Stimulated activated CD4-positive, alpha-beta T cell treated with anti-CD3 and anti-CD28 coated beads, Interleukin-4, amount 100 ng/mL, for 4 hours (primary cell): Measurements from ENCODE around the gene GMPPB.
"Not testable (repeated sequence)": the region's sequence is repeated elsewhere in the genome, so short reads cannot be mapped to it uniquely, and the experiment has no call there.

Source experiments
- DNase-seq, 2 experiments: peaks; one replicate each; pipeline ENCODE4 v3.0.0-alpha.2; 2020

Gene GMPPB

DNA sequence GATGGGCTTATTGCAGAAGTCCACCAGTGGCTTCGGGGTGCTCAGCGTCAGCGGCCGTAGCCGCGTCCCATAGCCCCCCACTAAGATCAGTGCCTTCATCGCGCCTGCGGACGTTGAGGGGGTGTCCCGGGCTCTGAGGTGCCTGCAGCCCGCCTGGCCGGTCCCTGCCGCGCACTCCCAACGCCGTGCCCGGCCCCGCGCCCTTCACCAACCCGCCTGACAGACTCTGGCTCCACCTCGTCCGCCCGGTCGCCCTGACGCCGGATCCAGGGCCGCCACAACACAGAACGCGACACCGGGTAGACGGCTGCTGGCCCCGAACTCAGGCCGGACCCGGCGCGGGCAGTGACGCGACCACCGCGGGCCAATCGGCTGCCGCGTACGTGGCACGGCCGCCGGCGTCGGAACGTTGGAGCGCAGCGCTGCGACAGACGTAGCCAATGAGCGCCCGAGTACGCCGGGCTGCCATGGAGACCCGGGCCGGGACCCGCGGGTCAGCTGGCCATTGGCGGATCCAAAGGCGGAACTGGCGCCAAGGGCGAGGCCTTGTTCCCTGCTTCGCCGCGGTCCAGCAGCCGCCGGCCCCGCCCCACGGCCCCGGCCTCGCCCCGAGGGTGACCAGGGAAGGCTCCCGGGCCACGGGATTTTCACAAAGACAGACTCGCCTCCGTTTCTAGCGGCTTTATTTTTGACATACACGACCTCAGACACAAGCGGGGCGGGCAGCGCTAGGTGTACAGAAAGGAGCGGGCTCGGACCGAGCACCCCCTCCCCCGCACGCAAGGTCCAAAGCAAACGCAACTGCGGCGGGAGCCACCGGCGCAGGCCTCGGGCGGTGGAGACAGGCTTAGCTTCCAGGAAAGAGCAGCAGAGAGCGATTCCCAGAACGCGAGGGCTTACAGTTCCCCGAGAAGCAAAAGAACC is at the start of gene GMPPB:
Gene GMPPB, minus strand, starts transcription at position 324 of the 924 bp plus-strand sequence. Its CDS starts 225 bp downstream, at position 99.
- peak; percentile 89 to 92 for DNase-seq

DNA sequence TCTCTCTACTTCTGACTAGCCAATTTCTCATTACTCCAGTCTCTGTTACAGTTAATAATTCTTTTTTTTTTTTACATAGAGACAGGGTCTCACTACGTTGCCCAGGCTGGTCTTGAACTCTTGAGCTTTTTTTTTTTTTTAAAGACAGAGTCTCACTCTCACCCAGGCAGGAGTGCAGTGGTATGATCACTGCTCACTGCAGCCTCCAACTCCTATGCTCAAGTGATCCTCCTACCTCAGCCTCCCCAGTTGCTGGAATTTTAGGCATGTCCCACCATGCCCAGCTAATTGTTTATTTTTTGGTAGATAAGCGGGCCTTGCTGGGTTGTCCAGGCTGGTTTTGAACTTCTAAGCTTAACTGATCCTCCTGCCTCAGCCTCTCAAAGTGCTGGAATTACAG is 49.0 kb upstream of the GMPPB start:
- DNase-seq = no peak

DNA sequence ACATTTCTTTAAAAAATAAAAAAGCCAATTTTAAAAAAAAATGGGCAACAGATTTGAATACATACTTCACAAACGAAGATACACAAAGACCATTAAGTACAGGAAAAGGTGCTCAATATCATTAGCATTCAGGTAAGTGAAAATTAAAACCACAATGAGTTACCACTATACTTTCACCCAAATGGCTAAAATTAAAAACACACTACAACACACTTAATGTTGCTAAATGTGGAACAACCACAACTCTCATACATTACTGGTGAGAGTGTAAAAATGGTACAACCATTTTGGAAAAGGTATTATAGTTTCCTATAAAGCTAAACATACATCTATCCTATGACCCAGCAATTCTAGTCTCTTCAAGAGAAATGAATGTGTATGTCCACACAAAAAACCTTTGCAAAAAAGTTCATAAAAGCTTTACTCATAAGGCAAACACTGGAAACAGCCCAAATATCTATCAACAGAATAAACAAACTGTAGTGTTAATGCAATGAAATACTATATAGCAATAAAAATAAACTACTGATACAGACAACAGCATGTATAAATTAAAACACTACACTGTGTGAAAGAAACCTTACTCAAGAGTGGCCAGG is 47.7 kb upstream of the GMPPB start:
- no peak for DNase-seq

DNA sequence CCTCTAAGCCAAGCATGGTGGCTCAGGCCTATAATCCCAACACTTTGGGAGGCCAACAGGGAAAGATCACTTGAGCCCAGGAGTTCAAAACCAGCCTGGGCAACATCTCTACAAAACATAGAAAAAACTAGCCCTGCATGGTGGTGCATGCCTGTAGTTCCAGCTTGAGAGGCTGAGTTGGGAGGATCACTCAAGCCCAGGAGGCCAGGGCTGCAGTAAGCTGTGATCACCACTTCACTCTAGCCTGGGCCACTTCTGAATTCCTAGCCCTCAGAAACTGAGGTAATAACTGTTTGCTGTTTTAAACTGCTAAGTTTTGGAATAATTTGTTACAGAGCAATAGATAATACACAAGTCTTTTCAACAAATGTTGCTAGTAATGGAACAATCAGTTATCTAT is 46.2 kb upstream of the GMPPB start:
- no peak for DNase-seq

DNA sequence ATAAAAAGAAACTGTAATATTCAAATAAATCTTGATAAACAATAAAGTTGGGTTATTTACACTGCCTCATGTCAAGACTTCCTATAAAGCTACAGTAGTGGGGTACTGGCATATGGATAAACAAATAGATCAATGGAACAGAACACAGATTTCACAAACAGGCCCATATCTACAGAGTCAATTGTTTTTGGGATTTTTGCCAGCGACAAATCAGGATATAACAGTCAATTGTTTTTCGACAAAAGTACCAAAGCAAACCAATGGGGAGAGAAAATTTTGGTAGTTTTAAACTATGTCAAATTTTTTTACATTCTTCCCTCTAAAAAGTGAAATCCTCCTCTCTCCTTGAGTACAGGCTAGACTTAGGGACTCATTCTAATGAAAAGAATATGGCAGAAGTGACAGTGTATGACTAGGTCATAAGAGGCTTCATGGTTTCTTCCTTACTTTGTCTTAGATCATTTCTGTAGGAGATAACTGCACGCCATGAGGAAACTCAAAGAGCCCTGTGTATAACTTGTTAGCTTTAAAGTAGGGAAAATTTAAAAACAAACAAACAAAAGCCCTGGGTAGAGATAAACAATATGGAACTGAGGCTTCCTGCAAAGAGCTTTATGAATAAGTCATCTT is 45.6 kb upstream of the GMPPB start:
- DNase-seq = no peak

DNA sequence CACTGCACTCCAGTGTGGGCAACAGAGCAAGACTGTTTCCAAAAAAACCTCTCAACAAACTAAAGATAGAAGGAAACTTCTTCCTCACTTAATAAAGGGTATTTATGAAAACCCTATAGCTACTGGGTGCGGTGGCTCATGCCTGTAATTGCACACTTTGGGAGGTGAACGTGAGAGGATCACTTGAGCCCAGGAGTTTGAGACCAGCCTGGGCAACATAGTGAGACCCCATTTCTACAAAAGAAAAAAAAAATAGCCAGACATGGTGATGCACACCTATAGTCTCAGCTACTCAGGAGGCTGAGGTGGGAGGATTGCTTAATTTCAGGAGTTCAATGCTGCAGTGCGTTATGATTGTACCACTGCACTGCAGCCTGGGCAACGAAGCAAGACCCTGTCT is 40.2 kb upstream of the GMPPB start:
- DNase-seq = no peak

DNA sequence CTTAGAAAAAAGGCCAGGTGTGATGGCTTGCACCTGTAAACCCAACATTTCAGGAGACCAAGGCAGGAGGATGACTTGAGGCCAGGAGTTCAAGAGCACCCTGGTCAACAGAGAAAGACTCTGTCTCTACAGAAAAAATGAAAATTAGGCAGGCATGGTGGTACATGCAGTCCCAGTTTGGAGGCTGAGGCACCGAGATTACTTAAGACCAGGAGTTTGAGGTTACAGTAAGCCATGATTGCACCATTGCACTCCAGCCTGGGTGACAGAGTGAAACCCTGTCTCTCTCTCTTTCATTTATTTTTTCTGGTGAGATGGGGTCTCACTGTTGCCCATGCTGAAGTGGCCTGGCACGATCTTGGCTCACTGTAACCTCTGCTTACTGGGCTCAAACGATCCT is 37.9 kb upstream of the GMPPB start:
- DNase-seq = no peak

DNA sequence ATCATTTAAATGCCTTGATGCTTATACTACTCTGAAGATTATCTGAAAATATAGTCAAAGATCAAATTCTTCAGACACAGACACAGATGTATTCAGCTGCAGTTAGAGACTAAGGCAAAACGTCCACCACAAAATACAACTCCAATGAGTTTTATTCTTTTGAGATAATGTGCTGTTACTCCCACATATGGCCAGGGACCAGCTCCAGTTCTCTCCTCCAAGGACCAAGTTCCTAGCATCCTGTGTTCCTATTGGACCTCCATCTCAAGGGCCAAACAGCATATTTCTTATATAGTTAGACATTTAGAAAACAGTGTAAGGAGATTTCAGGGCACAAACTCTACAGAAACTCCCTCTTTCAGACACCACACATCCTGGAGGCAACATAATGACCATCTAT is 35.5 kb upstream of the GMPPB start:
- no peak for DNase-seq

DNA sequence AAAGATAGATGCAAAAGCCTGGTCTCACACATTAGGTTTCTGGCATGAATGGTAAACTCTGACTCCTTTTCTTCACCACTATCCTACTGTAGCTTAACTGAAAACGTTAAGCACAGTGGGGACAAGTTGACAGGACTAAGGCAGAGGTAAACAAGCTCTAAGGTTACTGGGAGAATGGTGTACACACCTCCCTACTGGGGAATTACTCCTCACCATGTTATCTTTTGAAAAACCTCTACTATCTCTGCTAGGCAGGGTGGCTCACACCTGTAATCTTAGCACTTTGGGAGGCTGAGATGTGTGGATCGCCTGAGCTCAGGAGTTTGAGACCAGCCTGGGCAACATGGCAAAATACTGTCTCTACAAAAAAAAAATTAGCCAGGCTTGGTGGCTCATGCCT is 33.4 kb upstream of the GMPPB start:
- DNase-seq = no peak

DNA sequence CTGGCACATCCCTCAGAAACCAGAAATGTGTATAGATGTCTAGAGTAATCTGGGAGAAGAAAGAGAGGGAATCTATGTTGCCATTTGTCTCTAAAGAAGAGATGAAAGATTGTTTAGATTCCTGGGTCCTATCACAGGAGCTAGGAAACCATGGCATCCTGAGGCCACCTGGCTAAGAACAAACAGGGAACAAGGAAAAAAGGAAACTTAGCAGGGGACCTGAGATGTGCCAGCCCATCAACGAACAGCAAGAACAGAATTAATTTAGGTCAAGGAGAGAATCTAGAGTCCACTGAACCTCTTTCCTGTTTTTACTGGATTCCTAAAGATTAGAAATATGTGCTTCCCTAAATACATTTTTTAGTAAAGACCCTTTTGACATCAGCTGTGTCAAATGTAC is 32.3 kb upstream of the GMPPB start:
- DNase-seq = no peak

DNA sequence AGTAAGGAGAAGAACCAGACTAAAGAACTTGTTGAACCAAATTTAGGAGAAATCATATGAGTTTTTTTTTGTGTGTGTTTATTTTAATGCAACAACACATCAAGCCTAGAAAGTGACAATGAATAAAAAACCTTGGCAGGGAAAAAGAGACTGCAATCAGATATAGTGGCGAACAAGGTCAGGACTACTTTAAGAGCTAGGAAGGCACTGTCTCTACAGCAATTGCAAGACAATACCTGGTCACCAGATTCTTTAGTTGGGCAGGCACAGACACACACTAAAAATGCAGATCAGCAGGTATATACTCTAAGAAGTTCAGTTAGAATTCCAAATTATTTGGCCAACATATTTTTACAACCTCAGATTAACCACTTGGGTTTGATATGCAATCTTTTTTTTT is 30.8 kb upstream of the GMPPB start:
- DNase-seq = no peak

DNA sequence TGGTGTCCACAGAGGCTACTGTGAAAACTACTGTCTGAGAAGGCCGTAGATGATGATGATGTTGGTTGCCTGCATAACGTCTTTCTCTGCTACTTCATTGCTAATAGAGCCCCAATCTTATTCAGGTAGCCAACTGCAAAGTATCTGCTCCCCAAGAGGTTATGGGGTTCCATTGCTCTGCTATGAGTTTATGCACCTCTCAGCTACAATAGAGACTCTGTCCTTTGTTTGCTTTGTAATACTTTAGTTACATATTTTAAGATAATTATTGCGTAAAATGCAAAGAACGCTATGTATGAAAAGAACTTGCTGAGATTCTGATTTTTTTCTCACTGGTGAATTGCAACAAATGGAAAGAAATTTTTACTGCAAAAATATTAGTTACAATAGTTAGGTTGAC is 27.8 kb upstream of the GMPPB start:
- no peak for DNase-seq

DNA sequence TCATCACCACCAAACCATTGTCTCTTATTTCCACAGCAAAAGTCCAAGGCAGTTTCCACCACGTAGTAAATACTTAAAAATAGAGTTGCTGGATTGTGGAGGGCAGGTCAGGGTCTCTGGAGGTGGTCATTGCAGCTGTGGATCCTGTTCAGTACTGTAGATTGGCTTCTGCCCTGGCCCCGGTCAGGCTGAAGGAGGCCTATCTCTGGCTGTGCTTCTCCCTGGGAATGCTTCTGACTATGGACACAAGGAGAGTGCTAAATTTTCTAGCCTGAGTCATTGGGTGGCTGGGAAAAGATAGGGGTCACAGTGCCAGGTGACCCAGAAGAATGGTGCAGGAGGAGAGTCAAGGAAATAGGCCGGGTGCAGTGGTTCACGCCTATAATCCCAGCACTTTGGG is 26.3 kb upstream of the GMPPB start:
- no peak for DNase-seq

DNA sequence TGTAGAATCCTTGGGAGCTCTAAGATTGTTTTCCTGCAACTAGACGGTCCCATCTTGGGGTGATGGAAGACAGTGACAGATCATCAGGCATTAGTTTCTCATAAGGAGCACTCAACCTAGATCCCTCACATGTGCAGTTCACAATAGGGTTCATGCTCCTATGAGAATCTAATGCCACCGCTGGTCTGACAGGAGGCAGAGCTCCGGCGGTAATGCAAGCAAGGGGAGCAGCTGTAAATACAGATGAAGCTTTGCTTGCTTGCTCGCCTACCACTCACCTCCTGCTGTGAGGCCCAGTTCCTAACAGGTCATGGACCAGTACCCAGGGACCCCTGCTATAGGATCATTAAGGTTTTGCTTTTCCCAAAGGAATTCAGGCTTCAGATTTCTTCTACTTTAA is 25.1 kb upstream of the GMPPB start:
- DNase-seq = not testable (repeated sequence)

DNA sequence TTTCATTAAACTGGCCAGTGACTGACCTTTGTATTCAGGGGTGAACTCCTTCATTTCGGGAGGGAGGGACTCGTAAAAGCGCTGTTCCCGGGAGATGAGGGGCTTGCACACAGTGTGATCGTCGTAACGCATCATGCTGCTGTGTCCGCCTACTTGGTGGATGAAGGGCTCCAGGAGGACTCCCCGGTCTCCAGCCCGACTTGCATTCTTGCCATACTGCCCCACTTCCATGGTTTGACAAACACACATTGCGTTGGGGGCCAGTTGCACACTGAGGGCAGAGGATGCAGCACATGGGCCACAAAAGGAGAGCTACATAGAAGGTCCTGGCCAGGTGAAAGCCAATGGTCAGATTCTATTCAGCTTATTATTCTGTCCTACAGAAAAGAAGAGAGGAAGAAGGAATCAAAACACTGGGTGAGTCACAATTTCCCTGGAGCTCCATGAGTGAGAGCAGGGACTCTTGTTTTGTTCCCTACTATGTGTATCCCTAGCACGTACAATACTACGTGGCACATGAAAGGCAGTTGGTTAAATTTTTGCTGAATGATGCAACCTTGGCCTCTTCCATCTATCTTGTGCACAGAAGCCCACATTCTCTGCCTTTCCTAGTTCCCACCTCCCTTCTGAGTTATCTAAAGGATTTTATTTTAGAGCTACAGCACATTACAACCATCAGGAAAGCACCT is 24.2 kb upstream of the GMPPB start:
- no peak for DNase-seq

DNA sequence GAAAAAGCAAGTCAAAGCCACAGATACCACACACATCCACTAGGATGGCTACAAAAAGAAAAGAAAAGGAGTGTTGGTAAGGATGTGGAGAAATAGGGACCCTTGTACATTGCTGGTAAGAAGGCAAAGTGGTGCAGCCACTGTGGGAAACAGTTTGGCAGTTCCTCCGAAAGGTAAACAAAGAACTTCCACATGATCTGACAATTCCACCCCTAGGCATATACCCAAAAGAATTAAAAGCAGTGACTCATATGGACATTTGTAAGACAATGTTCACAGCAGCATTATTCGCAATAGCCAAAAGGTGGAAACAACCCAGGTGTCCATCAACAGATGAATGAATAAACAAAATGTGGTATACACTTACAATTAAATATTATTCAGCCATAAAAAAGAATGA is 22.2 kb upstream of the GMPPB start:
- DNase-seq = no peak

DNA sequence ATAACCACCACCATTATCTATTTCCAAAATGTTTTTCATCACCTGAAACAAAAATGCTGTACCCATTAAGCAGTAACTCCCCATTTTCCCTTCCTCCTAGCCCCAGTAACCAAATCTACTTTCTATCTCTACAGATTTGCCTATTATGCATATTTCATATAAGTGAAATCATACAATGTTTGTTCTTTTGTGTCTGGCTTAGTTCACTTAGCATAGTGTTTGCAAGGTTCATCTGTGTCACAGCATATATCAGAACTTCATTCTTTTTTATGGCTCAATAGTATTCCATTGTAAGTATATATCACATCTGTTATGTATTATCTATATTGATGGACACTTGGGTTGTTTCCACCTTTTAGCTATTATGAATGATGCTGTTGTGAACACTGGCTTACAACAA is 16.7 kb upstream of the GMPPB start:
- DNase-seq = no peak

DNA sequence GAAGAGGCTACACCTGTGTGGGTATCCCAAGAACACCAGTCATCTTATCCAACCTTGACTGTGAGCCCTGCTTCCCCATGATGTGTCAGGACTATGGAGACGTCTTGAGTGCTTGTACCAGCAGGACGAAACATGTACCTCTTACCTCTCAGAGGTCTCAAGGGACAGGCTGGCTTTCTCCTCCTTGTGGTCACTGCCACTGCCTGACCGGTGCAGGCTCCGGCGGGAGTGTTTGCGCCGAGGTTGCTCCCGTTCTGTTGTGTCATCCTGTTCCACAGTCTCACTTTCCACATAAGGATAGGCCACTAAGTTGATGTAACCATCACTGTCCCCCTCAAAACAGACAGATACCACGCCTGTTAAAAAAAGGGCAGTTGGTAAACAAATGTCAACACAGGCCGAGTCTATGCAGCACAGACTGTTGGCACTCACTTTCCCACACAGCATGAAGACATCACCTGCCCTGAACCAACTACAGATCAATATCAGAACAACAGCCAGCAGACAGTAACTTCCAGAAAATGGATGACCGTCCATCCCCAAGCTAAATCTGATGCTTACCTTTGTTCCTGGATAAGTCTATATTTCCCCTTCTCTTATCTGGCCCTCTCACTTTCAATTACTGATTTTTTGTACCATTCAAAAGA is 14.4 kb upstream of the GMPPB start:
- no peak for DNase-seq

DNA sequence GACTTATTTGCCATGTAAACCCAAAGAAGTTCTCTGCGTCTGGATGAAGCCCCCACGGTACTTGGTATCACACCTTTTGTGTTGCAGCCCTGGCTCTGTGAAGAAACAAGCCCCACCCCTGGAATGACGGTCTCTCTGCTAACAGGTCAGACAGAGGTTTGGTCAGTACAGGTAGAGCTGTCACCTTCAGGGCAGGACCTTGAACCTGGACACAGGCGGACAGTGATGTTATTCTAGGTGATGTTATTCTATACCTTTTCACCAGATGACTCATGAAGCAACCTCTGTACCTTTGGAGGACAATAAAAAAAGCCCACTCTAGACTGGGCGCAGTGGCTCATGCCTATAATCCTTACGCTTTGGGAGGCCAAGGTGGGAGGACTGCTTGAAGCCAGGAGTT is 11.0 kb upstream of the GMPPB start:
- DNase-seq = no peak

DNA sequence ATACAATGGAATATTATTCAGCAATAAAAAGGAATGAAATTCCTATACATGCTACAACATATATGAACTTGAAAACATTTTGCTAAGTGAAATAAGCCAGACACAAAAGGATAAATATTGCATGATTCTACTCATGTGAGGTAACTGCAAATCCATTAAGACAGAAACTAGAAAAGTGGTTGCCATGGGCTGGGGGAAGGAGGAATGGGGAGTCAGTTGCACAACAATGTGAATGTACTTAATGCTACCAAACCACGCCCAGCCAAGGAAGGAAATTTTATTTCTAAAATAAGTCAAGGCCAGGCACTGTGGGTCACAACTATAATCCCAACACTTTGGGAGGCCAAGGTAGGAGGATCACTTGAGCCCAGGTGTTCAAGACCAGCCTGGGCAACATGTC is 9.8 kb upstream of the GMPPB start:
- DNase-seq = no peak

DNA sequence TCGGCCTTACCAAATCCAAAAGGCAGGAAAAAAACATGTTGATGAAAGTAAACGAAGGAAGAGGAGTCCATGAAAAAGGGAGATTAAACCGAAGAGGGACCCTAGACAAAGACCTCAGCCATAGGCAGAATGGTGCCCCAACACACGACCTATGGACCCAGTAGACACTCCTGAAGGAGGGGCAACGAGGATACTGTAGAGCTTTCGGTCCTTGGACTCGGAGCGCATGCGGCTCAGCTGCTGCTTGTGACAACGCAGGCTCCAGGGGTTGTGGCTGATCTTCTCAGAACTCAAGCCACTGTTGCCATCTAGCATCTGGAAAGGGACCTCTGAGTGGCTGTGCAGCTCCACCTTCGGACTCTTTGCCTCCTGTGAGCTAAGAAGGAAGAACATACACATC is 8.8 kb upstream of the GMPPB start:
- no peak for DNase-seq

DNA sequence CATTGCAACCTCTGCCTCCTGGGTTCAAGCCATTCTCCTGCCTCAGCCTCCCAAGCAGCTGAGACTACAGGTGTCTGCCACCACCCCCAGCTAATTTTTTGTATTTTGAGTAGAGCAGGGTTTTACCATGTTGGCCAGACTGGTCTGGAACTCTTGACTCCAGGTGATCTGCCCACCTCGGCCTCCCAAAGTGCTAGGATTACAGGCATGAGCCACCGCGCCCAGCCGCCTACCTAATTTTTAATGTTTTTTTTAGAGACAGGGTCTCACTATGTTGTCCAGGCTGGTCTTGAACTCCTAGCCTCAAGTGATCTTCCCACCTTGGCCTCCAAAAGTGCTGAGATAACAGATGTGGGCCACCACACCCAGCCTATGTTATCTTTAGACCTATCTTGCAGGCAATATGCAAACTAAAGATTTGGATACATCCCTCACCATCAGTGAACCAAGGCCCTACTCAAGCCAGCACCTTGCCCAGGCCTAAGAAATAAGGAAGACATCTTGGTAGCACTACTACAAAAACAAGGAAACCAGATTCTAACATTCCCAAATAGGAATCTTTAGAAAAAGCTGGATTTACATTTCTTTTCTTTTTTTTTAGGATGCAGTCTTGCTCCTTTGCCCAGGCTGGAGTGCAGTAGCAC is 6.3 kb upstream of the GMPPB start:
- DNase-seq = no peak
